DND-41 (cell line): Measurements from ENCODE around the gene GNB3.

Experiments
- ATAC-seq: fragments of 200-7000 bp; cut with Tn5 transposase; 3 replicates; pipeline ENCODE4 v1.9.1; 2021; ENCODE audit warnings: low read depth; ENCODE audit not compliant: insufficient read depth
- DNase-seq: peaks from one replicate; pipeline ENCODE4 v3.0.0-alpha.2; 2020
- H2AFZ ChIP-seq: 2 replicates; pipeline ENCODE4 v1.6.0; 2012; ENCODE audit warnings: low read depth, low read length
- H3K27ac ChIP-seq: 2 replicates; pipeline ENCODE4 v1.5.1; 2012; ENCODE audit warnings: low read length, inconsistent platforms
- H3K27me3 ChIP-seq: fragments of 200-600 bp; sonication (generic); 2 replicates; pipeline ENCODE4 v1.6.0; 2012; ENCODE audit warnings: low read length, mild to moderate bottlenecking, inconsistent platforms; ENCODE audit not compliant: insufficient read depth, poor library complexity
- H3K36me3 ChIP-seq: 2 replicates; pipeline ENCODE4 v1.5.1; 2012; ENCODE audit warnings: low read length, inconsistent platforms; ENCODE audit not compliant: insufficient read depth
- H3K4me1 ChIP-seq: 2 replicates; pipeline ENCODE4 v1.5.1; 2012; ENCODE audit warnings: mild to moderate bottlenecking, low read length; ENCODE audit not compliant: insufficient read depth
- H3K4me2 ChIP-seq: 2 replicates; pipeline ENCODE4 v1.6.0; 2012; ENCODE audit warnings: mild to moderate bottlenecking, moderate library complexity, low read length, inconsistent platforms; ENCODE audit not compliant: insufficient read depth
- H3K4me3 ChIP-seq, 2 experiments: fragments of 200-600 bp in 1 of 2; shearing (Covaris generic) in 1 of 2; 2 replicates each; pipeline ENCODE4 v1.5.1; 2012 to 2016; ENCODE audit warnings: inconsistent platforms in 2 of 2, low read length in 2 of 2, mild to moderate bottlenecking in 2 of 2, low read depth in 1 of 2, moderate library complexity in 1 of 2
- H3K79me2 ChIP-seq: 2 replicates; pipeline ENCODE4 v1.6.0; 2012; ENCODE audit warnings: low read length, inconsistent platforms; ENCODE audit not compliant: insufficient read depth
- H3K9ac ChIP-seq: 2 replicates; pipeline ENCODE4 v1.6.0; 2012; ENCODE audit warnings: low read depth, mild to moderate bottlenecking, inconsistent platforms, low read length, moderate library complexity
- H3K9me3 ChIP-seq: 2 replicates; pipeline ENCODE4 v1.5.1; 2012; ENCODE audit warnings: low read length, moderate library complexity, mild to moderate bottlenecking, inconsistent platforms; ENCODE audit not compliant: insufficient read depth, severe bottlenecking
- H4K20me1 ChIP-seq: 2 replicates; pipeline ENCODE4 v1.6.0; 2012; ENCODE audit warnings: low read length; ENCODE audit not compliant: insufficient read depth
- EZH2 ChIP-seq: IDR thresholded peaks from 3 replicates; pipeline ENCODE4 v1.6.1; 2012; ENCODE audit warnings: borderline replicate concordance, low read depth, mild to moderate bottlenecking, moderate library complexity, low read length, inconsistent platforms; ENCODE audit not compliant: severe bottlenecking
- TF ChIP-seq, protein P1 (sequence below): IDR thresholded peaks from 2 replicates; pipeline ENCODE4 v1.5.1; 2012; ENCODE audit warnings: borderline replicate concordance, low read length, moderate library complexity, mild to moderate bottlenecking; ENCODE audit not compliant: poor library complexity, severe bottlenecking; ENCODE audit errors: extremely low read depth

The GNB3 gene

DNA sequence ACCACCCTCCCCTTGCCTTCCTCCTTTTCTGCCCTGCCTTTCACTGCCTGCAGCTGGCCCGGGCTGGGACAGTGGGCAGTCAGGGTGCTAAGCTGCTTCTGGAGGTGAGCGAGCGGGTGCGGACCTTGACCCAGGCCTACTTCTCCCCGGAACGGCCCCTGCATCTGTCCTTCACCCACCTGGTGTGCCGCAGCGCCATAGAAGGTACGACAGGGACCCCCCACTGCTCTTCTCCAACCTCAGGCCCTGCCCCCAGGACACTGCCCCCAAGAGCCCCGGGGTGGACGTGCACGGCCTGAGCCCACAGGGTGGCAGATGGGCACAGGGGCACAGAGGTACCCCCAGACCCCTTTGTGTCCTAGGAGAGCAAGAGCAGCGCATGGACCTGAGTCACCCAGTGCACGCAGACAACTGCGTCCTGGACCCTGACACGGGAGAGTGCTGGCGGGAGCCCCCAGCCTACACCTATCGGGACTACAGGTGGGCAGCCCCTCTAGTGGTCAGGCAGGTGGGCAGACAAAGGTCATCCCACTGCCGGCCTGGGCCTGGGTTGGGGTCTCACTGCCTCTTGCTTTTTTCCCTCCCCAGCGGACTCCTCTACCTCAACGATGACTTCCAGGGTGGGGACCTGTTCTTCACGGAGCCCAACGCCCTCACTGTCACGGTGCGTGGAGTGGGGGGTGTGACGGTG is 3.2 kb upstream of the GNB3 start:
- TF ChIP-seq, protein P1, sequence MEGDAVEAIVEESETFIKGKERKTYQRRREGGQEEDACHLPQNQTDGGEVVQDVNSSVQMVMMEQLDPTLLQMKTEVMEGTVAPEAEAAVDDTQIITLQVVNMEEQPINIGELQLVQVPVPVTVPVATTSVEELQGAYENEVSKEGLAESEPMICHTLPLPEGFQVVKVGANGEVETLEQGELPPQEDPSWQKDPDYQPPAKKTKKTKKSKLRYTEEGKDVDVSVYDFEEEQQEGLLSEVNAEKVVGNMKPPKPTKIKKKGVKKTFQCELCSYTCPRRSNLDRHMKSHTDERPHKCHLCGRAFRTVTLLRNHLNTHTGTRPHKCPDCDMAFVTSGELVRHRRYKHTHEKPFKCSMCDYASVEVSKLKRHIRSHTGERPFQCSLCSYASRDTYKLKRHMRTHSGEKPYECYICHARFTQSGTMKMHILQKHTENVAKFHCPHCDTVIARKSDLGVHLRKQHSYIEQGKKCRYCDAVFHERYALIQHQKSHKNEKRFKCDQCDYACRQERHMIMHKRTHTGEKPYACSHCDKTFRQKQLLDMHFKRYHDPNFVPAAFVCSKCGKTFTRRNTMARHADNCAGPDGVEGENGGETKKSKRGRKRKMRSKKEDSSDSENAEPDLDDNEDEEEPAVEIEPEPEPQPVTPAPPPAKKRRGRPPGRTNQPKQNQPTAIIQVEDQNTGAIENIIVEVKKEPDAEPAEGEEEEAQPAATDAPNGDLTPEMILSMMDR: no peak
- TF ChIP-seq EZH2: no peak
- no peaks in the 10 kb centered on the region for H4K20me1 ChIP-seq
- ATAC-seq: no peak
- H3K36me3 ChIP-seq: no peaks in the 10 kb centered on the region
- no peak overlapping the region for H3K4me2 ChIP-seq
- peaks cover 9% of the 10 kb centered on the region for H3K27me3 ChIP-seq
- no peaks in the 10 kb centered on the region for H3K4me1 ChIP-seq
- H3K4me3 ChIP-seq: no peak overlapping the region
- no peak overlapping the region for H3K9ac ChIP-seq
- H3K27ac ChIP-seq: no peak overlapping the region
- no peak overlapping the region for H2AFZ ChIP-seq
- no peaks in the 10 kb centered on the region for H3K9me3 ChIP-seq
- no peaks in the 10 kb centered on the region for H3K79me2 ChIP-seq
- DNase-seq: no peak

DNA sequence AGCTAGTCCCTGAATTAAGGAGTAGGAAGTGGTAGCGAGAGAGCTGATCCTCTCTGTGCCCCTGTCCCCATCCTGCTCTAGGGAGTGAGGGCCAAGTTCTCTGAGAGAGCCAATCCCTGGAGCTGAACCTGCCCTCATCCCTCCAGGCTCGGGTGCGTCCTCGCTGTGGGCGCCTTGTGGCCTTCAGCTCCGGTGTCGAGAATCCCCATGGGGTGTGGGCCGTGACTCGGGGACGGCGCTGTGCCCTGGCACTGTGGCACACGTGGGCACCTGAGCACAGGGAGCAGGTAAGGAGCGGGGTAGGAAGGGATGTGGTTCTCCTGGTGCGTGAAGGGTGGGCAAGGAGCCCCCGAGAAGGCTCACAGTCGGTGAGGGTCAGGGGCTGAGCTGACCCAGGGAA is 1.9 kb upstream of the GNB3 start:
- Histone ChIP-seq H3K27ac (no peak overlapping the region), H2AFZ (no peak overlapping the region), H3K4me2 (no peak overlapping the region), H3K9ac (no peak overlapping the region), H3K4me1 (no peaks in the 10 kb centered on the region), H4K20me1 (no peaks in the 10 kb centered on the region), H3K9me3 (no peaks in the 10 kb centered on the region), H3K4me3 (no peak overlapping the region), H3K27me3 (peaks cover 5% of the 10 kb centered on the region), H3K36me3 (no peaks in the 10 kb centered on the region), H3K79me2 (no peaks in the 10 kb centered on the region)
- no peak for TF ChIP-seq EZH2
- TF ChIP-seq, protein P1: no peak
- no peak for ATAC-seq
- no peak for DNase-seq

DNA sequence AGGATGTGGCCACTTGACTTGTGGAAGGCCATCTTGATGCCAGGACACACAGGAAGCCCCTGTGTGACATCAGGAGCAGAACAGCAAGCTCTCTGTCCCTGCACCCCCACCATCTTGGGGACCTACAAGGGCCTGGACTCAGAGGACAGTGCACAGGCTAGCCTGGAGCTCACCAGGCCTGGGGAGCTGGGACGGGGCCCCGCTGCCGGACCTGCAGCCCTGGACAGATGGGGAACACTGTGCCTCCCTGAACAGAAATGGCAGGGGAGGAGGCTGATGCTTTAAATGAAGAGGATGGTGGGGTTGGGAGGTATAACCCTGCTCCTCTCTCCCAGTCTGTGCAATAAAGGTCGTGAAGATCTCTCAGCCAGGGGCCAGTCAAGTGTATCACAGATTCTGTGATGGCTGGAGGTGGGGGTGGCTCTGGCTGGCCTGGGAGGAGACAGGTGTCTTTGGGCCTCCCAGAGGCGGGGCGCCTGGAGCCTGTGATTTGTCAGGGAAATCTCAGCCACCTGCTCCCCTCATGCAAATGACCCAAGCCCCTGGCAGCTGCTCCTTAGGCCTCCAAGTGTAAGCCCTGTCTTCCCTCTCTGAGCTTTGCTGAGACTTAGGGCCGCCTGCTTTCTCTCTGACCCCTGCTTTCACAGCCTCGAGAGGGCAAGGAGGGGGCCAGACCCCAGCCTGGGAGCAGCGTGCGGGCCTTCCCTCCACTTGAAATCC is 1.1 kb upstream of the GNB3 start:
- no peaks in the 10 kb centered on the region for H4K20me1 ChIP-seq
- no peak overlapping the region for H3K4me2 ChIP-seq
- no peaks in the 10 kb centered on the region for H3K36me3 ChIP-seq

More for the DNA sequence above, 1.1 kb upstream of the GNB3 start:
- no peak for TF ChIP-seq EZH2
- TF ChIP-seq, protein P1: no peak
- ATAC-seq (no peak), DNase-seq (no peak)
- Histone ChIP-seq H3K27me3 (peaks cover 4% of the 10 kb centered on the region), H3K9ac (no peak overlapping the region), H3K4me3 (no peak overlapping the region), H3K9me3 (no peaks in the 10 kb centered on the region), H3K27ac (no peak overlapping the region), H3K79me2 (no peaks in the 10 kb centered on the region), H2AFZ (no peak overlapping the region), H3K4me1 (no peaks in the 10 kb centered on the region)
